HepG2 (cell line): ENCODE measurements around the gene APBB2. TPM values are rescaled to one million over a fixed set of nuclear protein-coding genes. Genes with fewer than 3 reads are reported as not detected.

Experiments
- ADNP ChIP-seq: sonication (generic); formaldehyde crosslinking; IDR thresholded peaks from 2 replicates; pipeline ENCODE4 v1.4.0; 2020; ENCODE audit warnings: missing genetic modification reagents
- ATF3 ChIP-seq: sonication (generic); formaldehyde crosslinking; IDR thresholded peaks from 2 replicates; pipeline ENCODE4 v1.4.0; 2020; ENCODE audit warnings: missing genetic modification reagents
- FOXP1 ChIP-seq, 2 experiments: fragments of 450-650 bp in 1 of 2; IDR thresholded peaks; 2 replicates each; pipeline ENCODE4 v1.6.1; 2017 to 2018; ENCODE audit warnings: antibody characterized with exemption in 1 of 2
- JUN ChIP-seq: sonication (generic); formaldehyde crosslinking; IDR thresholded peaks from 2 replicates; pipeline ENCODE4 v1.4.0; 2020; ENCODE audit warnings: mild to moderate bottlenecking, missing genetic modification reagents
- NCOR1 ChIP-seq: fragments of 200-600 bp; sonication (generic); IDR thresholded peaks from 2 replicates; pipeline ENCODE4 v1.7.0; 2017; ENCODE audit warnings: antibody characterized with exemption, low read length, borderline replicate concordance
- SOX6 ChIP-seq, 2 experiments: fragments of 450-650 bp in 1 of 2; sonication (generic) in 1 of 2; formaldehyde crosslinking in 1 of 2; IDR thresholded peaks; 2 replicates each; pipeline versions ENCODE4 v1.4.0 to v1.6.1; 2017 to 2020; ENCODE audit warnings: antibody characterized with exemption in 1 of 2, mild to moderate bottlenecking in 1 of 2, missing genetic modification reagents in 1 of 2
- TFAP4 ChIP-seq: sonication (generic); IDR thresholded peaks from 2 replicates; pipeline ENCODE4 v1.6.1; 2016; ENCODE audit warnings: low read depth, borderline replicate concordance
- THRA ChIP-seq: sonication (generic); formaldehyde crosslinking; IDR thresholded peaks from 2 replicates; pipeline ENCODE4 v1.4.0; 2020; ENCODE audit warnings: missing genetic modification reagents, borderline replicate concordance
- ZBTB40 ChIP-seq, 2 experiments: fragments of 450-650 bp in 1 of 2; sonication (generic) in 1 of 2; formaldehyde crosslinking in 1 of 2; IDR thresholded peaks; 2 replicates each; pipeline versions ENCODE4 v1.6.1 to v1.8.0; 2016 to 2022; ENCODE audit warnings: antibody characterized with exemption in 1 of 2, mild to moderate bottlenecking in 1 of 2, missing genetic modification reagents in 1 of 2
- ZNF17 ChIP-seq: sonication (generic); formaldehyde crosslinking; IDR thresholded peaks from 2 replicates; pipeline ENCODE4 v1.5.0; 2020; ENCODE audit warnings: mild to moderate bottlenecking, missing genetic modification reagents
- ZNF333 ChIP-seq: sonication (generic); formaldehyde crosslinking; IDR thresholded peaks from 2 replicates; pipeline ENCODE4 v1.4.0; 2020; ENCODE audit warnings: mild to moderate bottlenecking, missing genetic modification reagents, borderline replicate concordance
- ZNF564 ChIP-seq: sonication (generic); formaldehyde crosslinking; IDR thresholded peaks from 2 replicates; pipeline ENCODE4 v1.8.1; 2023; ENCODE audit warnings: mild to moderate bottlenecking, missing genetic modification reagents
- ZNF7 ChIP-seq: IDR thresholded peaks from 2 replicates; pipeline ENCODE4 v1.6.1; 2016; ENCODE audit warnings: missing biosample characterization, missing genetic modification reagents
- polyA plus RNA-seq, 8 experiments: library from polyadenylated mRNA; depleted of rRNA in 3 of 8; stranded (reverse) in 7 of 8; unstranded in 1 of 8; fragments of >200 nt; fragmentation: Illumina TruSeq in 4 of 8; extraction: Trizol in 4 of 8; gene quantifications; 2 replicates each; pipeline versions ENCODE4 v1.2.1 to v1.2.3, GENCODE V29; 2011 to 2016; ENCODE audit warnings: low read depth in 4 of 8, missing spikeins in 1 of 8, mixed read lengths in 1 of 8; ENCODE audit not compliant: insufficient read depth in 1 of 8
- total RNA-seq, 5 experiments: library from RNA; depleted of rRNA; stranded (reverse); fragments of >200 nt; fragmentation: Illumina TruSeq; extraction: Trizol; gene quantifications; 2 replicates each; pipeline ENCODE4 v1.2.3, GENCODE V29; 2016; ENCODE audit warnings: low read depth in 1 of 5
- TF ChIP-seq, protein P1 (sequence below): sonication (generic); formaldehyde crosslinking; IDR thresholded peaks from 2 replicates; pipeline ENCODE4 v1.5.0; 2020; ENCODE audit warnings: mild to moderate bottlenecking, missing genetic modification reagents, borderline replicate concordance

Gene APBB2
- total and polyA plus RNA-seq, 2 of the 13 experiments (the other 11 are each of a cell fraction or from before 2014, with no cell fraction given) = 11.7 to 17.0 TPM

DNA sequence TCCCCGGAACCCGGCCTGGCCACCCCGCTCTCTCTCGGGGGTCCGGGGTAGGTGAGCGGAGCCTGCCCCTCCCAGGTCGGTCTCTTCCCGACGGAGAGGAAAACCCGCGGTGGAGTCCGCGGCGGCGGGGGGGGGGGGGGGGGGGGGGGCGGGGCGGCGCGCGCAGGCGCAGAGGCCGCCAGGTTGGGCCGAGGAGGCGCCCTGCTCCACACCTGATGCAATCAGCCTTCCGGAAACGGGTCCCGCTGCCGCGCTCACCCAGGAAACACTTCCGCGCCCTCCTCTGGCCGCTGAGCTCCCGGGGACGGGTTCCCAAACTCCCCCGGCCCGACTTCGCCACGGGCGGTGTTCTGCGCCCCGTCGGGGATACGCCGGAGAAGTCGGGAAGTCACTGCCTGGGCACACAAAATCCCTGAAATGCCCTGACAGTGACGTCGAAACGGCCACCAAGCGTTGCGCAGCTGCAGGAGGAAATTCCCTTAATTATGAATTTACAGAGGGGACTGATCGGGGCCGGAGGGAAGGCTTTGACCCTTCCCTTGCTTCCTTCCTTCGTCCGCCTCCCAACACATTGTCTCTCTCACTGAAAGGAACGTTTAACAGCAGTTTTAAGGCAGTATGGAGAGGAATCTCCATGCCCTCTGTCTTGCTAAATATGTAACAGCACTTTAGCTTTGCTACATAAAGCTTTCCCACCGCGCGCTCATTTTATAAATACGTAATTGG lies 2.1 kb upstream of the APBB2 start (continued):
- peak; percentile 61; the same call in 1 of the 2 replicates for TF ChIP-seq THRA
- TF ChIP-seq SOX6 (IDR thresholded peaks at IDR 0.05) = no peak
- TF ChIP-seq SOX6 (CRISPR knock-in tag; IDR thresholded peaks at IDR 0.05) = peak; percentile 72
- TF ChIP-seq JUN (CRISPR knock-in tag) = no peak
- TF ChIP-seq ZNF333 (CRISPR knock-in tag) = 0 out of 2 replicates have a peak, but pooled peaks have one; percentile 44
- TF ChIP-seq ATF3 (CRISPR knock-in tag) = peak; percentile 83
- no peak for TF ChIP-seq FOXP1 (IDR thresholded peaks at IDR 0.05)
- TF ChIP-seq FOXP1 (CRISPR knock-in tag; IDR thresholded peaks at IDR 0.05) = no peak
- TF ChIP-seq ZBTB40 (IDR thresholded peaks at IDR 0.05) = peak; percentile 38; the same call in 1 of the 2 replicates
- peak; percentile 65; the same call in 1 of the 2 replicates for TF ChIP-seq ZBTB40 (CRISPR knock-in tag; IDR thresholded peaks at IDR 0.05)
- TF ChIP-seq TFAP4 = peak; percentile 48; the same call in 1 of the 2 replicates
- TF ChIP-seq ADNP = no peak
- no peak for TF ChIP-seq ZNF17
- TF ChIP-seq, protein P1, sequence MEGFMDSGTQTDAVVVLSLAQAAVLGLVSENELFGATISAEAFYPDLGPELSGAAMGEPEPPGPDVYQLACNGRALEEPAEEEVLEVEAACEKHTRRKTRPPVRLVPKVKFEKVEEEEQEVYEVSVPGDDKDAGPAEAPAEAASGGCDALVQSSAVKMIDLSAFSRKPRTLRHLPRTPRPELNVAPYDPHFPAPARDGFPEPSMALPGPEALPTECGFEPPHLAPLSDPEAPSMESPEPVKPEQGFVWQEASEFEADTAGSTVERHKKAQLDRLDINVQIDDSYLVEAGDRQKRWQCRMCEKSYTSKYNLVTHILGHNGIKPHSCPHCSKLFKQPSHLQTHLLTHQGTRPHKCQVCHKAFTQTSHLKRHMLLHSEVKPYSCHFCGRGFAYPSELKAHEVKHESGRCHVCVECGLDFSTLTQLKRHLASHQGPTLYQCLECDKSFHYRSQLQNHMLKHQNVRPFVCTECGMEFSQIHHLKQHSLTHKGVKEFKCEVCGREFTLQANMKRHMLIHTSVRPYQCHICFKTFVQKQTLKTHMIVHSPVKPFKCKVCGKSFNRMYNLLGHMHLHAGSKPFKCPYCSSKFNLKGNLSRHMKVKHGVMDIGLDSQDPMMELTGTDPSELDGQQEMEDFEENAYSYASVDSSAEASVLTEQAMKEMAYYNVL = peak; percentile 55; the same call in 1 of the 2 replicates
- no peak for TF ChIP-seq ZNF7 (CRISPR knock-in tag)
- TF ChIP-seq NCOR1 = no peak
- peak; percentile 91 for TF ChIP-seq ZNF564 (CRISPR knock-in tag)
